ENCODE measurements around the gene LLPH.
A peak's percentile ranks its signal among the peaks of the same experiment; 100 is the strongest.

Gene LLPH

DNA sequence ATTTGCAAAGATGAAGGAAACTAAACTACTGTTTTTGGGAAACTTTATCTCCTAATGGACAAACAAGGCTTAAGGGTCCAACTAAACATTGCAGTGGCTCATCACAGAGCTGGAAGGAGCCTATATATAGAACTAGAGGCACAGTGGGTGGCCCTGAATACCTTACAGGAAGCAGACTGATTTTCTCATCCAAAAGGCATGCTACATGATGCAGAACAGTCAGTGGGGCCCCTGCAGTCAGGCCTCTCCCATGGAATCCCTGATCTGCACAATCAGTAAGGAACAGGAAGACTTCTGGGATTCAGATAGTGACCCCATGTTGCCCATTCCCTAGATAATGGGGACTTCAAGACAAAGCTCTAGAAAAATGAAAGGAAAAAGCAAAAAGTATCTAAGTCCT, 1.9 kb upstream of the LLPH start:
- DNase-seq (ENCODE audit: low read depth in 1 of 2, low spot score in 1 of 2), result no peak
- no peak for TF ChIP-seq JUND (IDR thresholded peaks at IDR 0.05; ENCODE audit: low read depth)
- in situ Hi-C loops (cut with HindIII; ENCODE audit: low pct_unique_long_range_greater_than_20kb, low sequenced_read_pairs), result no loop called here

DNA sequence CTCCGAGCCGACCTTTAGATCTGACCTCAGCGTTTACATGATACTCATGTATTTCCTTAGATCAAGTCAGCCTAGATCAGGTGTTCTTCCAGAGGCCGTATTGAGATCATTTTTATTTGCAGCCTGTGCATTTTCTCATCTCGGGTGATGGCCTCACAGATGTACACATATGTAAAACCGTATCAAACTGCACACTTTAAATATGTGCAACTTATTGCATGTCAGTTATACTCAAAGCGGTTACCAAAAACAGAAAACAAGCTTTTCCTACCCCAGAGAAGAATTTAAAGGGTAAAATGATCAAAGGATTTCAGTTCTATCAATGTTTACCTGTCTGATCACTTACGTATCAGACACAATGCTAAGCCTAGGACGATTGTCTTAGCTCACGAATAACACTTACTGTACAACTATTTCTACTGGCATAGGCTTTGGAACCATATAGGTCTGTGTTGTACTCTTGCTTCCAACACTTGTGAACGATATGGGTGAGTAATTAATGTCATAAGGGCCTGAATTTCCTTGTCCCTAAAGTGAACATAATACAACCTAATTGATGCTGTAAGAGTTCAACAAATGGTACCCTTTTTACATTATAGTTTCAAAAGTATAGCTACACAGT, 628 bp upstream of the LLPH start:
- in situ Hi-C loops (cut with HindIII; ENCODE audit: low pct_unique_long_range_greater_than_20kb, low sequenced_read_pairs), result no loop called here
- TF ChIP-seq JUND (IDR thresholded peaks at IDR 0.05; ENCODE audit: low read depth), result no peak

DNA sequence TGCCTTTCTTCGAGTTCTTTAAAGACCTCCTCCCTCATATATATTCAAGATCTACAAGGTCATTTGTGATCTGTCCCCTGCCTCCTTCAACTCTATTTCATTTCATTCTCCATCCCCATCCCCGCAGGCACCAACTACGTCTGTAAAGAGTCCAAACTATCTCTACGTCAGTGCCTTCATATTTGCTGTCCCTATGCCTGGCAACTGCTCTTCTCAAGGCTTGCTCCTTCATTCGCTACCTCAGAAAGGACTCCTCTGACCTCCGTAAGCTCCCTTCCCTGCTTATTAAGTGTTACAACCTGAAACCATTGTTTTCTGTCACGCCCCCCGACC, 650 bp downstream of the LLPH start:
- TF ChIP-seq JUND (IDR thresholded peaks at IDR 0.05; ENCODE audit: low read depth), result no peak
- in situ Hi-C loops (cut with HindIII; ENCODE audit: low pct_unique_long_range_greater_than_20kb, low sequenced_read_pairs), result no loop called here
- peak in 1 of 2 experiments; percentile 51 for DNase-seq (ENCODE audit: low read depth in 1 of 2, low spot score in 1 of 2)

More for the DNA sequence above, 628 bp upstream of the LLPH start:
- DNase-seq (ENCODE audit: low read depth in 1 of 2, low spot score in 1 of 2), result no peak

DNA sequence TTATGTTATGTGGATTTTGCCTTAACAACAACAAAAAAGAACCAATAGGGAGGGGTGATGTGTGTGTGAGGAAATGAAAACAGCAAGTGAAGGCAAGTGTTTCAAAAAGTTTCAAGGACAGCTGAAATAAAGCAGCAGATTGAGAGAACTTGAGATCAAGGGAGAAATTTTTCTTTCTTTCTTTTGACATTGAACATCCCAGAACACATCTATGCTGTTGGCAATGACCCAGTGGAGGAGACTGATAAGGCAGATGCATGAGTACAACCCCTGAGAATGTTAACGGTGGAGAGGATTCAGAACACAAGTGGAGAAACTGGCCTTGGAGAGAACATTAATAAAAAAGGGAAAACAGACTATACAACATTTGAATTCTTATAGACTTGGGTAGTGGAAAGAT, 2.9 kb downstream of the LLPH start:
- in situ Hi-C loops (cut with HindIII; ENCODE audit: low pct_unique_long_range_greater_than_20kb, low sequenced_read_pairs), result no loop called here
- no peak for TF ChIP-seq JUND (IDR thresholded peaks at IDR 0.05; ENCODE audit: low read depth)
- DNase-seq (ENCODE audit: low read depth in 1 of 2, low spot score in 1 of 2), result no peak

DNA sequence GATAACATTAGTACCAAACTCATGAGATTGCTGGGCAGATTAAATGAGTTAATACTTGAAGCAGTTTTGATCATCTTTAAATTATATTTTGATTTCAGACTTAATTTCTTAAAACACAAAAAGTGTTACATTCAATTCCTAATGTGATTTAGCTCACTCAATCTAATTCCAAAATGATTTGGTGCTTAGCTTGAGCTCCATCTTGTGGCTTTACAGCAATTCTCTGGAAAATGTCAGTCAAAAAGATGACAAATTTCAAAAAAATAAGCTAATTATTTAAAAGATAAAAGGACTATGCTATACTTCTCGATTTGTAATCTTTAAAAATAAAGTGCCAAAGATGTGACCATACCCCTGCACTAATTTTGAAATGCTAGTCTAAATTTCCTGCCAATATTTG, 10.1 kb downstream of the LLPH start:
- DNase-seq (ENCODE audit: low read depth in 1 of 2, low spot score in 1 of 2), result no peak
- in situ Hi-C loops (cut with HindIII; ENCODE audit: low pct_unique_long_range_greater_than_20kb, low sequenced_read_pairs), result no loop called here
- TF ChIP-seq JUND (IDR thresholded peaks at IDR 0.05; ENCODE audit: low read depth), result no peak

DNA sequence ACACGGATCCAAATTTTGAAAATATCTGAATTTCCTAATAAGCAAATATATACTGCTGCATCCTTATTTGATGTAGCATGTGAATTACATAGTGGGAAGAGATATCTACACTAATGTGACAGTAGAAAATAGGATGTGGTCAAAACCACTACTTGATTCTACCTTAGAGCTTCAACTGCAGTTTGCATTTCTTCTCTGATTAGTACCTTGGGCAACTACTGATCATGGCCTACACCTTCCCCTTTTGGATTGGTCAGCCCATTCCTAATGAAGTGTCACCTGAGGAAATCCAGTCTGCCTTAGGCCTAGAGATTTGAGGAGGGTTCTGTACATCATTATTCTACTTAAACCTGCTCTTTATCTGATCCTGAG, 10.7 kb downstream of the LLPH start:
- in situ Hi-C loops (cut with HindIII; ENCODE audit: low pct_unique_long_range_greater_than_20kb, low sequenced_read_pairs), result no loop called here
- no peak for TF ChIP-seq JUND (IDR thresholded peaks at IDR 0.05; ENCODE audit: low read depth)
- no peak for DNase-seq (ENCODE audit: low read depth in 1 of 2, low spot score in 1 of 2)

DNA sequence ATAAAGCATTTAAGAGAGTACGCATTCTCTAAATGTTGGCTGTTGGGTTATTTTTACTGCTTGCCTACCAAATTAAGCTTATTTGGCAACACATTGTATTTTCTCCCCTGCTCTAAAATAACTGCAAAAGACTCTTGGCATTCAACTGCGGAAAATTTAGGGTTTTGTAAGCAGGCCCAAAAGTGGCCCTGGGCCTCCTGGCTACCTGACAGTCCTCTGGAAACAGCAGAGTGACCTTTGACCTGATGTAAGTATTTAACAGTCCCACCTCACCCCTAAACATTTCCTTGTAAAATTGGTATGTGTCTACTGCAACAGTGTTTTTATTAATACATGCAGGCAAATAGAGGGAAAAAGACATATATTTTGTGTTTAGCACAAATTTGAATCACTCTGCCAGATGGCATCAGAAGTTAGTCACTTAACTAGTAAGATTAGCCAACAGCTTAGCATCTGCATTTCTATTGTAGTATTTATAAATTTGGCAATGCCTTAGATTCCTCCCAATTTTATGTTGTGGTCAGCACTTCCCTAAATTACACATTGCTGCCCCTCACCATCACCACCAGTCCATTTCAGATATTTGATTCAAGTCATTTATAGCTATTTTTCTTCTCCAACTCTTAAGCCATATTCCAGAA, 11.2 kb downstream of the LLPH start:
- no peak for TF ChIP-seq JUND (IDR thresholded peaks at IDR 0.05; ENCODE audit: low read depth)
- DNase-seq (ENCODE audit: low read depth in 1 of 2, low spot score in 1 of 2), result no peak
- in situ Hi-C loops (cut with HindIII; ENCODE audit: low pct_unique_long_range_greater_than_20kb, low sequenced_read_pairs), result no loop called here

DNA sequence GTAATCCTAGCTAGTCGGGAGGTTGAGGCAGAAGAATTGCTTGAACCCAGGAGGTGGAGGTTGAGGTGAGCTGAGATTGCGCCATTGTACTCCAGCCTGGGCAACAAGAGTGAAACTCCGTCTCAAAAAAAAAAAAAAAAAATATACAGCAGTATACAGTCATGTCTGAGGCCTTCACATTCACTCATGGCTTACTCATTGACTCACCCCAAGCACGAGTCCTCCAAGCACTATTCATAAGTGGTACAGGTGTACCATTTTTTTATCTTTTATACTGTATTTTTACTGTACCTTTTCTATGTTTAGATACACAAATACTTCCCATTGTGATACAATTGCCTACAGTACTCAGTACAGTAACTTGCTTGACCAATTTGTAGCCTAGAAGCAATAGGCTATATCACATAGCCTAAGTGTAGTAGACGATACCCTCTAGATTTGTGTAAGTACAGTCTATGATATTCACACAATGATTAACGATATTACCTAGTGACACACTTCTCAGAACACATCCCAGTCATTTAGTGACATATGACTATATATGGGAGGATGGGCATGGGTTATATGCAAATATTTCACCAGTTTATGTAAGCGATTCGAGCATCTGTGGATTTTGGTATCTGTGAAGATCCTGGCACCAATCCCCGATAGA, 12.2 kb downstream of the LLPH start:
- no peak for TF ChIP-seq JUND (IDR thresholded peaks at IDR 0.05; ENCODE audit: low read depth)
- DNase-seq (ENCODE audit: low read depth in 1 of 2, low spot score in 1 of 2), result no peak
- in situ Hi-C loops (cut with HindIII; ENCODE audit: low pct_unique_long_range_greater_than_20kb, low sequenced_read_pairs), result no loop called here

DNA sequence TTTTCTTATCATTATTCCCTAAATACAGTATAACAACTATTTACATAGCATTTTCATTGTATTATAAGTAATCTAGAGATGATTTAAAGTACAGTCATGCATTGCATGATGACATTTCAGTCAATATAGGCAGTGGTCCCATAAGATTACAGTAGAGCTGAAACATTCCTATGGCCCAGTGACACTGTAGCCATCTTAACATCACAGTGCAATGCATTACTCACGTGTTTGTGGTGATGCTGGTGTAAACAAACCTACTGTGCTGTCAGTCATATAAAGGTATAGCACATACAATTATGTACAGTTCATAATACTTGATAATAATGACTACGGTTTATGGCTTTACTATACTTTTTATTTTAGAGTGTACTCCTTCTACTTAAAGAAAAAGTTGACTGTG, 13.3 kb downstream of the LLPH start:
- TF ChIP-seq JUND (IDR thresholded peaks at IDR 0.05; ENCODE audit: low read depth), result no peak
- in situ Hi-C loops (cut with HindIII; ENCODE audit: low pct_unique_long_range_greater_than_20kb, low sequenced_read_pairs), result no loop called here

DNA sequence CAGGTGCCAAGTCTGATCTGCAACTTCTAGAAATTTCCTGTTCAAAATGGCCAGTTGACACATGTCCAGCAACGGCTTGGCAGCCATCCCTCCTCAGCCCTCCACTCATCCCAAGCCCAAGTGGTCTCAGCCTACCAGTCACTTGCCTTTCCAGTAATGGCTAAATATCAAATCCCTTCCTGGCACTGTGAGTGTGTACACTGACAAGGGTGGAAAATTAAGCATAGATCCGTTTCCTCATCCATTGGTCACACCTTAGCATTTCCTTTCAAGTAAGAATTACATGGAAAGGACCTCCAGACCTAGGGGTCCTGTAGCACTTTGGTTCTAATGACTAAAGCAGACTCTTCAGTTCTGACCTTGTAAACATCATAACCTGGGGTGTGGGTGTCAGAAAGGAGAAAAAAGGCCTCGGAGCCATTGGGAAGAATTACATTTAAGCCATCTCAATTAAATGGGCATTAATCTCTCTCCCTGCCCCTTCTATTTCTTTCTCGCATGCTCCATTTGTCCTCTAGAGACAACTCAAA, 15.4 kb downstream of the LLPH start:
- in situ Hi-C loops (cut with HindIII; ENCODE audit: low pct_unique_long_range_greater_than_20kb, low sequenced_read_pairs), result no loop called here
- TF ChIP-seq JUND (IDR thresholded peaks at IDR 0.05; ENCODE audit: low read depth), result no peak
- no peak for DNase-seq (ENCODE audit: low read depth in 1 of 2, low spot score in 1 of 2)

More for the DNA sequence above, 13.3 kb downstream of the LLPH start:
- peak in 1 of 2 experiments; percentile 57 for DNase-seq (ENCODE audit: low read depth in 1 of 2, low spot score in 1 of 2)

DNA sequence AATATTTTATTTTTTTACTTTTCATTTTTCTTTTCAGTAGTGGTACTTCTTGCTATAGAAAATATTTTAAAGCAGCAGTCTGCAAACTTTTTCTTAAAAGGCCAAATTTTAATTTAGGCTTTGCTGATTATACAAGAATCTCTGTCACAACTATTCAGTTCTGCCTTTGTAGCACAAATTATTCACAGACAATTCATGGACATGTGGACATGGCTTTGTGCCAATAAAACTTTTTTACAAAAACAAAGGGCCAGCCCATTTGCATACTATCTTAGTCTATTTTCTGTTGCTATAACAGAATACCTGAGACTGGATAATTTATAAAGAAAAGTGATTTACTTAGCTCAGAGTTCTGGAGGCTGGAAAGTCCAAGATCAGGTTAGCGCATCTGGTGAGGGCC, 17.1 kb downstream of the LLPH start:
- in situ Hi-C loops (cut with HindIII; ENCODE audit: low pct_unique_long_range_greater_than_20kb, low sequenced_read_pairs), result no loop called here
- no peak for DNase-seq (ENCODE audit: low read depth in 1 of 2, low spot score in 1 of 2)
- TF ChIP-seq JUND (IDR thresholded peaks at IDR 0.05; ENCODE audit: low read depth), result no peak

DNA sequence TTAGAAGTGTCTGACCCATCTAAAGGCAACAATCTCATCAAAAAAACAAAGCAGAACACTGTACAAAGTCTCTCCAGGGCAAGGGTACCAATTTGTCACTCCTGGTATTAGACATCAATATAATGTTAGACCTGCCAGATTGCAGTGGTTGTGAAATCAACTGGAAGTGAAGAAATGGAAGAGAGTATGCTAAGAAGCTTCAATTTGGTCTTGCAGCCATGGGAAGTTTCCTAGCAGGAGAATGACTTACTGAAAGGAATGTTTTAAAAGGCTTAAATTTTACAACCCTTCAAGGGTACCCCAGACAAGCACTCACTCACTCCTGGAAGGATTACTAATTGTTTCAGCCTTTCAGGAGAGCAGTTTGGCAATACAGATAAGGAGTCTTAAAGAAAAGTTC, 18.9 kb downstream of the LLPH start:
- DNase-seq (ENCODE audit: low read depth in 1 of 2, low spot score in 1 of 2), result no peak
- in situ Hi-C loops (cut with HindIII; ENCODE audit: low pct_unique_long_range_greater_than_20kb, low sequenced_read_pairs), result no loop called here
- no peak for TF ChIP-seq JUND (IDR thresholded peaks at IDR 0.05; ENCODE audit: low read depth)

DNA sequence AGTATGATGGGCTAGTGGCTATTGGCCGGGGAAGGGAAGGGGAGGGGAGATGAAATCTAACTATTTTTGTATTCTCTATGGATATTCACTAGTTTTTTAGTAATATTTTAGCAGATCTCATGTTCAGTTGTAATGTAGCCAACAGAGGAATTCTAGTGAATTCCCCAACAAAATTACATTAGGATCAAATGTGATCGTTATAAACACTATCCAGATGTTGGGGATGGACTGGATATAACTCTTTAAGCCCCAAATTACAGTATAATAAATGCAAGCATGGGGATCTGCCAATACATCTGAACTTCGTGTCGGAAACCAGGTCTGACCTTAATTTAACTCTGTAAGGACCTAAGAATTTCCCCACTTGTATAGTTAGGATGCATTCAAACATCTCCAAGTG, 21.5 kb downstream of the LLPH start:
- in situ Hi-C loops (cut with HindIII; ENCODE audit: low pct_unique_long_range_greater_than_20kb, low sequenced_read_pairs), result no loop called here
- DNase-seq (ENCODE audit: low read depth in 1 of 2, low spot score in 1 of 2), result no peak
- no peak for TF ChIP-seq JUND (IDR thresholded peaks at IDR 0.05; ENCODE audit: low read depth)

All from T47D (cell line).